Vagina (tissue), 2 donors: ENCODE measurements around the gene MAPKAPK5. TPM values are rescaled to one million over a fixed set of nuclear protein-coding genes. Genes with fewer than 3 reads are reported as not detected.

Source experiments
- DNase-seq, 2 donors: peaks; one replicate each; pipeline ENCODE4 v3.0.0-alpha.2; 2017; ENCODE audit errors: extremely low spot score in 2 of 2
- H3K27ac ChIP-seq: fragments of 200-600 bp; sonication (generic); one replicate; pipeline ENCODE4 v1.5.1; 2019
- H3K27me3 ChIP-seq: fragments of 200-600 bp; sonication (generic); one replicate; pipeline ENCODE4 v1.5.1; 2019
- H3K36me3 ChIP-seq, 2 donors: fragments of 200-600 bp; sonication (generic); one replicate each; pipeline ENCODE4 v1.5.1; 2017 to 2019
- H3K4me1 ChIP-seq: fragments of 200-600 bp; sonication (generic); one replicate; pipeline ENCODE4 v1.5.1; 2019
- H3K4me3 ChIP-seq, 2 donors: fragments of 200-600 bp; sonication (generic); 1 replicate in 1 of 2; 2 replicates in 1 of 2; pipeline ENCODE4 v1.5.1; 2016 to 2019
- H3K9me3 ChIP-seq: fragments of 200-600 bp; sonication (generic); one replicate; pipeline ENCODE4 v1.5.1; 2019
- CTCF ChIP-seq, 3 experiments: fragments of 450-650 bp in 2 of 3; fragments of 200-600 bp in 1 of 3; sonication (generic) in 1 of 3; IDR thresholded peaks; one replicate each; pipeline ENCODE4 v1.5.1; 2017 to 2019; ENCODE audit warnings: antibody characterized with exemption in 3 of 3, mild to moderate bottlenecking in 2 of 3, moderate library complexity in 2 of 3
- POLR2A ChIP-seq, 2 donors: fragments of 450-650 bp; IDR thresholded peaks; one replicate each; pipeline ENCODE4 v1.6.1; 2017; ENCODE audit warnings: antibody characterized with exemption in 2 of 2, mild to moderate bottlenecking in 2 of 2, moderate library complexity in 2 of 2
- POLR2AphosphoS5 ChIP-seq, 2 donors: sonication (generic); formaldehyde crosslinking; IDR thresholded peaks; one replicate each; pipeline ENCODE4 v1.9.0; 2017; ENCODE audit warnings: antibody characterized with exemption in 2 of 2, mild to moderate bottlenecking in 2 of 2, low read depth in 1 of 2; ENCODE audit not compliant: insufficient read depth in 1 of 2
- intact Hi-C: fragments of 100-400 bp; cut with DNase I; formaldehyde crosslinking; loops from one replicate; pipeline ENCODE4 v1.15.1; 2023
- total RNA-seq: library from RNA; depleted of rRNA; stranded (reverse); fragments of >200 nt; gene quantifications from one replicate; pipeline ENCODE4 v1.2.3, GENCODE V29; 2016

Gene MAPKAPK5
- total RNA-seq, 1 donor from 2014 or later, result 35.1 TPM

- TF ChIP-seq POLR2A (IDR thresholded peaks at IDR 0.05) (no peak), CTCF (IDR thresholded peaks at IDR 0.05) (no peak), POLR2AphosphoS5 (IDR thresholded peaks at IDR 0.05; ENCODE audit: insufficient read depth in 1 of 2, low read depth in 1 of 2) (no peak)
- Histone ChIP-seq H3K27ac (no peak overlapping the region), H3K4me3 (no peak overlapping the region), H3K36me3 (peaks cover 0 to 66% of the 10 kb centered on the region in 2 donors), H3K9me3 (no peaks in the 10 kb centered on the region), H3K4me1 (no peaks in the 10 kb centered on the region), H3K27me3 (no peaks in the 10 kb centered on the region)
- intact Hi-C loops, result no loop called here
- no peak for DNase-seq
Observed at GRCh38 chr12:111803851-111804250, 38.2 kb upstream of the MAPKAPK5 start.

GRCh38 chr12:111806304-111806703, 35.7 kb upstream of the MAPKAPK5 start:
- intact Hi-C loops, result no loop called here
- peaks cover 0 to 60% of the 10 kb centered on the region in 2 donors for H3K36me3 ChIP-seq

GRCh38 chr12:111807232-111807631, 34.8 kb upstream of the MAPKAPK5 start:
- TF ChIP-seq POLR2A (IDR thresholded peaks at IDR 0.05) (no peak), CTCF (IDR thresholded peaks at IDR 0.05) (no peak), POLR2AphosphoS5 (IDR thresholded peaks at IDR 0.05; ENCODE audit: insufficient read depth in 1 of 2, low read depth in 1 of 2) (no peak)
- Histone ChIP-seq H3K4me1 (no peaks in the 10 kb centered on the region), H3K27ac (no peak overlapping the region), H3K4me3 (no peak overlapping the region), H3K27me3 (no peaks in the 10 kb centered on the region), H3K36me3 (peaks cover 0 to 55% of the 10 kb centered on the region in 2 donors), H3K9me3 (no peaks in the 10 kb centered on the region)
- DNase-seq, result no peak
- intact Hi-C loops, result no loop called here

More at GRCh38 chr12:111806304-111806703, 35.7 kb upstream of the MAPKAPK5 start:
- DNase-seq, result no peak
- H3K27ac ChIP-seq, result no peak overlapping the region
- no peaks in the 10 kb centered on the region for H3K4me1 ChIP-seq
- no peaks in the 10 kb centered on the region for H3K9me3 ChIP-seq
- no peaks in the 10 kb centered on the region for H3K27me3 ChIP-seq
- no peak overlapping the region for H3K4me3 ChIP-seq
- TF ChIP-seq POLR2A (IDR thresholded peaks at IDR 0.05) (no peak), POLR2AphosphoS5 (IDR thresholded peaks at IDR 0.05; ENCODE audit: insufficient read depth in 1 of 2, low read depth in 1 of 2) (no peak), CTCF (IDR thresholded peaks at IDR 0.05) (no peak)

- Histone ChIP-seq H3K4me1 (no peaks in the 10 kb centered on the region), H3K27me3 (no peaks in the 10 kb centered on the region), H3K36me3 (peaks cover 0 to 22% of the 10 kb centered on the region in 2 donors), H3K27ac (no peak overlapping the region), H3K9me3 (no peaks in the 10 kb centered on the region), H3K4me3 (no peak overlapping the region)
- DNase-seq, result peak in 1 of 2 donors; percentile 89
- TF ChIP-seq POLR2A (IDR thresholded peaks at IDR 0.05) (no peak), POLR2AphosphoS5 (IDR thresholded peaks at IDR 0.05; ENCODE audit: insufficient read depth in 1 of 2, low read depth in 1 of 2) (no peak), CTCF (IDR thresholded peaks at IDR 0.05) (peak; percentile 69 to 93 (median 92))
- intact Hi-C loops, result loop anchor here (5.0 kb wide), 1 partner anchor 61 kb away; no protein-coding TSS in a partner anchor
Observed at GRCh38 chr12:111812881-111813741, 28.9 kb upstream of the MAPKAPK5 start.
